SK-N-MC (cell line): ENCODE measurements around the gene ADAD2.

Experiments used
- EZH2 ChIP-seq: fragments of 200-600 bp; sonication (generic); IDR thresholded peaks from one replicate; pipeline ENCODE4 v1.6.1; 2017; ENCODE audit warnings: antibody characterized with exemption
- POLR2AphosphoS5 ChIP-seq: IDR thresholded peaks from 2 replicates; pipeline ENCODE4 v1.6.1; 2012; ENCODE audit warnings: mild to moderate bottlenecking, low read depth, low read length, borderline replicate concordance

DNA sequence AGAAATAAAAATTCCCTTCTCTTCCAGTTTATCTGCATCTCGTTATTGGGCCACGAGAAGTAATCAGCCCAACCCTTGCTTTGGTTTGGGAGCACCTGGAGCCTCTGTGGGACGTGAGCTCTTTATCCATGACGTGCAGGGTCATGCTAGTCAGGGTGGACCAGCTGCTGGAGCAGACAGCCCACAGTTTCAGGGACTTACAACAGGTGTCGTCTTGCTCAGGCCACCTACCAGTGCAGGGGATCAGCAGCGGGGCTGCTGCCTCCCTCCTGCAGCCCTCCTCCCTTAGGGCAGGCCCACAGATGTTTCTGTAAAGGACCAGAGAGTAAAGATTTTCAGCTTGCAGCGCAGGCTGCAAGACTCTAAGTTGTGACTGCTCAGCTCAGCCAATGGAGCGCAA is 16.9 kb downstream of the ADAD2 start:
- TF ChIP-seq EZH2 (no peak), POLR2AphosphoS5 (no peak)
